Stimulated activated CD8-positive, alpha-beta memory T cell treated with anti-CD3 and anti-CD28 coated beads, Interleukin-4, amount 100 ng/mL, for 4 hours (primary cell): ENCODE results near the gene MALSU1.

ENCODE experiments used
- DNase-seq, 2 donors: peaks; one replicate each; pipeline ENCODE4 v3.0.0-alpha.2; 2020; ENCODE audit warnings: low read depth in 2 of 2, low spot score in 1 of 2

The MALSU1 gene

DNA sequence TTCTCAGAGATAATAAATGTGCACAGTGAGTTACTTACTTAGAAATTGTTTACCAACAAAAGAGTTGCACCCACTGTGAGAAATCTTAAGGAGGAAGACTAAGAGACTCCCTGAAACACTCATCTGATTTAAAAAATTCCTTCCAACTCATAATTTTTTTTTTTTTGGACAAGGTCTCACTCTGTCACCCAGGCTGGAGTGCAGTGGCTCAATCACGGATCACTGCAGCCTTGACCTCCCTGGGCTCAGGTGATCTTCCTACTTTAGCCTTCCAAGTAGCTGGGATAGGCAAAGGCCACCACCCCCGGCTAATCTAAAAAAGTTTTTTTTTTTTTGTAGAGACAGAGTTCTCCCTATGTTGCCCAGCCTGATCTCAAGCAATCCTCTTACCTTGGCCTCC, 36.0 kb downstream of the MALSU1 start:
- no peak for DNase-seq

DNA sequence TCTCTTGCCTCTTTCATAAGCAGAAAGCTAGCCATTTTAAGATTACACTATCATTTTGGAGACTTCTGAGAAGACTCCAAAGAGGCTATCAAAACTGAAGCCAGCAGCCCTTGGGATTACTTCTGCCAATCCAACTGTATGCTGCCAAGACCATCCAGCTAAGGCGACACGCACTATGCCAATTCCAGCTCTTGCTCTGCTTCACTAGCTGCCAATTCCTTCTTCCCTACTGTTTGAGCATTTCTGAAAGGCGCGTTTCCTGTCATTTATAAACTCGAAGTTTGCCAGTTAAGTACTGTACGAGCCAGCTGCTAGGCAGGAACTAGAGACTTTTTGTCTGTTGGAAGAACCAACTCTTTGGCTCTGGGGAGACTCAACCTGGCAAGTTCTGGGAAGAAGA, 36.5 kb downstream of the MALSU1 start:
- no peak for DNase-seq

DNA sequence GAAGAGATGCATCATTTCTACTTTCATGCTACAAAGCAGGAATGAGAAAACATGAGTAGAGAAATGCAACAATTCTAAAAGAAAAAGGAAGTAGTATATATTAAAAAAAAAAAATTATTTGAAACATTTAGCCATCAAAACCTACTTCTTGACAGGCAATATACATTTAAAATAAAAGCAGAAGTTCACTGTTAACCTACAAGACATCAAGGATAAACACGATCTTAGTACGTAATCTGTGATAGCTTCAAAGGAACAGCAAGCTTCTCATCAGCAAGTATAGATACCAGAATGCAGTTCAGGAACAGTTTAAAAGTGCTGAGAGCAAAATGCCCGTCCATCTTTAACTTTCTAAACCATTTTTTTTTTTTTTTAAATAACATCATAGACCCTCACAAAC, 36.9 kb downstream of the MALSU1 start:
- DNase-seq: no peak

DNA sequence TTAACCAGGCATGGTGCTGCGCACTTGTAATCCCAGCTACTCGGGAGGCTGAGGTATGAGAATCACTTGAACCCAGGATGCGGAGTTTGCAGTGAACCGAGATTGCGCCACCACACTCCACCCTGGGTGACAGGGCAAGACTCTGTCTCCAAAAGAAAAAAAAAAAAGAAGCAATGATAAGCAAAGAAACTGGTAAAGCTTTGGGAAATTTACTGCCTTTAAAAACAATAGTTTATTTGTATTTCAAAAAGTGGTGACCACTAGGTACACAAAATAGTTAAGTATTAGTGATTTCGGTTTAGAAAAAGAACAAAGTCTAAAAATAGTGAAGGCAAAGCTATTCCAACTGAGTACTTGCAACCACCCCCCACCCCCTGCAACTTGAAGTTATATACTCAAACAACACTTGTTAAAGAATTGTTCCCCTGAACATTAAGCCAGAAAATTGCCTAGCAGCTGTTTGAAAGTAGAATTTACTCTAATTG, 37.7 kb downstream of the MALSU1 start:
- DNase-seq: no peak

DNA sequence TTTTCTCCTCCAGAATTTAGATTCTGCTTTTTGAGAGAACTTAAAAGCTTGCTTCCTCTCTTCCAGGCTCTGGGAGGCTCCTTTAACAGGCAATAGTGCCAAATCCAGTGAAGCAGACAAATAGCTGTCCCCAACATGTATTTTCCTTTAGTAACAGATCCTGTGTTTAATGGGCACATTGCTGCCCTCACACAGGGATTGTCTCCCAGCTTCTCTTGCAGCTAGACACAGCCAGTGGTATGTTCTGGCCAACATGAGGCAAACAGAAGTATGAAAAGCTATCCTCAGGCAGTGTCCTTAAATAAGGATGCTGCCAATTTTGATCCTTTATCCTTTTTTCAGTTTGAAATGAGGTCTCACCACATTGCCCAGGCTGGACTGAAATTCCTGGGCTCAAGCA, 38.2 kb downstream of the MALSU1 start:
- DNase-seq: no peak

DNA sequence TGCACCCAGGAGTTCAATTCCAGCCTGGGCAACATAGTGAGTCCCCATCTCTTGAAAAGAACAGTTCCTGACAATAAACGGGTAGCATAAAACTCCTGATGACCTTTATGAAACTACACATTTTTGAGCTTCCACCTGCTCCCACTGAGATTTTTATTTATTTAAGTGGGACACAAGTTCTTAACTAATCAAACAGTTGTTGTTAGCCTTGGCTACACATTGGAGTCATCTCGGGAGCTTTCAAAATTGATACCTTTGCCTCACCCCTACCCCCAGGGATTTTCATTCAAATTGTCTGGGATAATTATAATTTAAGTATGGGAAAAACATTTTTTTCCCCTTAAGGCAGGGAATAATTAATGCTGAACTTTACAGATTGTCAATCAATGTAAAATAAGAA, 39.3 kb downstream of the MALSU1 start:
- no peak for DNase-seq

DNA sequence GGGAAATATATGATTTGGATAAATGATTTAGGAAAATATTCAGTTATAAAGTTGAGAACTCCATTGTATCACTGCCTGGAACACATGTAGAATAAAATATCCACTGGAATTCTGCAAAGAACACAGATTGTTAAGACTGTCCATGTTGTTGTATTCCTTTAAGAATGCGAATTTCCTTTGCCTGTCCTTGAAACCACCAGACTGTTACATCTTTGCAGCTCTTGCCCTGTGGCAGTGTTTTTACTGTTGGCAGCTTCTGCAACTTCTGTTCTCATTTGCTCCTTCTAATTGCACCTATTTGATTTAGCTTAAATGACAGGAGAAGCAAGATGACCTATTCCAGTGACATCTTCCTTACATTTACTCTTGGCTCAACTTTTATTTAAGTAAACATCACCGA, 39.7 kb downstream of the MALSU1 start:
- no peak for DNase-seq

DNA sequence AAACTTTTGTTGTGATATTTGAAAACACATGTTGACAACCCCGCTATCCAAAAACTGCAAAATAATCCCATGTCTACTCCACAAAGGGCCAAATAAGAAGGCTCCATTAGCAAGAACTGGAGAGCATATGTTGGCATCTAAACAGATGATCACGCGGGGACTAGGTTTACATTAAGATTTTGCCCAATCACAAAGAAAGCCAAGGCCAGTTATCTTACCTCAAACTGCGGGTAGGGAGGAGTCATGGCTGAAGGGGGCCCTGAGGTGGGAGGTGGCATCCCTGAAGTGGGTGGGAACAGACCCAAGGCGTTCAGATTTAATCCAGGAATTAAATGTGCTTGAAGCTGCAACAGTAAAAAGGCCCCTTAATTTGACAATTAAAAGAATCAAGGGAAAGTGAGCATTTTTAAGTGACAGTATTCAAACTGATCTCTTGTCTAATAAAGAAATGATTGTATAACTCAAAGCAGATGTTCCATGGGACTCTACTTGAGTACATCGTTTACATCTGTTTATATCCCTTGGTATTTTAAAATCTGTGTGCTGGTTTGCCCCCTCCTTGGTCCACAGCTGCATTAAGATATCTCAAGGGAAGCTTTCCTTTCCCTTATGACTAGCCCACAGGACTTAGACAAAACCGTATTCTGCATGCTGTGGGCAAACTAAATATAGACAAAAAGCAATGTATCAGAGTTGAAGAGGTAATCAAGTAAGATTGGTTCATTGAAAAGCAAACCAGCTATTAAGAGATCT, 42.9 kb downstream of the MALSU1 start:
- DNase-seq: no peak

DNA sequence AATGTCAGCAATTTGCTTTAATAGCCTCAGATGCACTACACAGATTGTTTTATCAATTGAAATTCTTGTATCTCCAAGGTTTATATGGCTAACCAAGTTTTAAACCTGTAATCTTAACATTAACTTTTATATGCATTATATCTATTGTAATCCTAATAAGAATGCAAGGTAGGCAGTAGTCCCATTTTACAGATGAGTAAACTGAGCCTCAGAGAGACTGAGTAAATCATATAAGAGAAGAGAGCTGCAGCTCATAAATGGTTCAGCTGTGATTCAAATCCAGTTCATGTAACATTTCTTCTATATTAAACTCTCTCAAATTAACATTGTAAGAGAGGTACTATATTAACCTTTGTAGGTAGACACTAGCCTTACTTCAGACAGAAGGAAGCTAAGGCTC, 44.0 kb downstream of the MALSU1 start:
- no peak for DNase-seq

DNA sequence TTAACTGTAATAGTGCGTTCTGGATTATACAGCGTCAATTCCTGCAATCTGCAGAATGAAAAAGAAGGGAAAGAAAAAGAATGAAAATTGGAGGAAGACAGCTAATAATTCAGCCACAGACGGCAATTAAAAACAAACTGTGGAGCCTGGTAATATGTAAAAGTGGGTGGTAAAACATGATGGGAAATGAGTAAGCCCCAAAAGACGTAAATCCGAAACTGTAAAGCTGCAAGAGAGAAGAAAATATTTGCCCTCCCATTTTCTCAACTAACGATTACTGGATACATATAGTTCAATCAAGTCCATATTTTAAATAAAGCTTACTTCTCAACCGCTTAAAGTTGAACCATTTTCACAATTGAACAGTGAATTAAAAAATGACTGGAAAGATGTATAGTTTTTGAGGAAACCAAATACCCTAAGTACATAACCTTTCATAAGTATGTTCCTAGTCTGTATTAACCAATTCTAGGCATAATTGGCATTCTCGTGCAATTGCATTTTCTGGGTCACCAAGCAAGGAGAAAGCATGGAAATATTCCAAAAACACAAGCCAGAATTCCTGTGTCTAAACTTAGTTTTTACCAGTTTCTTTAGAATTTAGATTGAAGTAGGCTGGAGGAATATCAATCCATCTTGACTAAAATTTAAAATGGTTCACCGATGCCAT, 44.8 kb downstream of the MALSU1 start:
- DNase-seq: no peak

DNA sequence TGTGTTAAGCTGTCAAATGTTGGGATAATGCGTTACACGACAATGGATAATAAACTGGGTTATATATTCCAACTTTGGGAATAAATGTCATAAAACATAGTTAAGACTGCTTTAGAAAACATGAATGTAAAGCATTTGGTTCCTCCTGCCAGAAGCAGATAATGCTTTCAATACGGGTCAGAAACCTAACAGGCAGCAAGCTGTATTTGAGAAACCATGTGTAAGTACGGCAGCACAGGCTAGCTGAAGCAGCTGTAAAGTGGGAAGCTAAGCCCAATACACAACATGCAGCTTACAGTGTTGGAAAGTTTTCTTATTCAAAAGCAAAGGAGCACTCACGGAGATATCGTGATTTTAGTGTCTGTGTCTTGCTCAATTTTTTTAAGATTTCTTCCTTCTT, 46.5 kb downstream of the MALSU1 start:
- DNase-seq: no peak

DNA sequence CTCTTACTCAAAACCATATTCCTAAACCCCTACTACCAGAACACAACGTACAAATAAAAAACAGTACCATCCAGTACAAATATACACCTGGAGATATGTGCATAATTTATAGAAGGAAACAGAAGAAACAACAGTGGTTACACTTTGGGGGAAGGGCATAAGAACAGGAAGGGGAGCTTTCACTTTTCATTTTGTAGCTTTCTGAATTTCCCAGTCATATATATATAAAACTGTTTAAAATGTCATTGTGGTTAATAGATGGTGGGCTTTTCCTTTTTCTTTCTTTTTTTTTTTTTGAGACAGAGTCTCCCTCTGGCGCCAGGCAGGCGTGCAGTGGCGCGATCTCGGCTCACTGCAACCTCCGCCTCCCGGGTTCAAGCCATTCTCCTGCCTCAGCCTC, 47.2 kb downstream of the MALSU1 start:
- no peak for DNase-seq

DNA sequence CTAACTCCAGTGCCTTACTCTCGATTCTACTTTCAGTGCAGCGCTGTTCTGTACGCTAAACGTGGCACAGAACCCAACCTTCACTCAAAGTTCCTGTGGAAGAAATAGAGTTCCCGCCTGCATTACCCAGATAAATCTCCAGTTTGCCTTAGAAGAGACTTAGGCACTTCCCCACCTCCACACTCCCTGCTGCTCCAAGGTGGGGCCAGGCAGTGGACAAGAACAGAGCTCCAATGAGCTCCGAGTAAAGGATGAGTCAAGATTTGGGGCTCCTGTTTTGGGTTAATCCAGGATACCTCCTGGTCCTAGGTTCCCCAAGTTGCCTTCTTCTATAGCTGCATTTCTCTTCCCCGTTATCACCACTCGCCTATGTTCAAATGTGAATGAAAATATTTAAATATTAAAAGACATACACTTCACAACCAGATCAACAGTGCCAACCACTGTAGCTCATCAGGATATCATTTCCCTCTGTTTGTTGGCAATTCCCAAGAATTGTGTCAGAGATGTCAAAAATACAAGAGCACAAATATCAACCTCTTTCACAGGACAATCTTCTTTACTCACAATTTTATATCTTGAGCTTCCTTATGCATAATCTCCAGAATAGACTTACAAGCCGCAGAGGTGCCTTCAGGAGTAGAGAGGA, 48.0 kb downstream of the MALSU1 start:
- no peak for DNase-seq

DNA sequence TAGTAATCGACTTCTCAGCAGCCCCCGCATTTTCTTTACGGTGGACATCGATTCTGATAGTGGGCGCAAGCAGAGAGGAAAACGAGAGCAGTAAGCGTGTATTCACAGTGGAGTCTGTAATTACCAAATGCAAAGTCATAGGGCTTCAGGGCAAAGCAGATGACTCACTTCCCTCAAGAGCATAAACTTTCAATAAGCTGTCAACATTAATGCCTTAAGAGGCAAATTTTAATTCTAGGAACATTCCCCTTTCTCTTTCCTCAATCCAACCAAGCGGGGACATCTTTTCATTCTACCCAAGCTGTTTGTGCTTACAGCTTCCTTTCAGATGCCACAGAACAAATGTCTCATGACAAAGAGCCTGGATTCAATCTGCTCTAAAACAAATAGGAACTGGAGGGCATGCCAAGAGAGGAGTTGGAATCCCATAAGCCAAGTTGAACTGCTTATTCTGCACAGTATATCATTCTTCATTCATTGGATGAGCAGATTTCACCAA, 48.6 kb downstream of the MALSU1 start:
- DNase-seq: no peak

DNA sequence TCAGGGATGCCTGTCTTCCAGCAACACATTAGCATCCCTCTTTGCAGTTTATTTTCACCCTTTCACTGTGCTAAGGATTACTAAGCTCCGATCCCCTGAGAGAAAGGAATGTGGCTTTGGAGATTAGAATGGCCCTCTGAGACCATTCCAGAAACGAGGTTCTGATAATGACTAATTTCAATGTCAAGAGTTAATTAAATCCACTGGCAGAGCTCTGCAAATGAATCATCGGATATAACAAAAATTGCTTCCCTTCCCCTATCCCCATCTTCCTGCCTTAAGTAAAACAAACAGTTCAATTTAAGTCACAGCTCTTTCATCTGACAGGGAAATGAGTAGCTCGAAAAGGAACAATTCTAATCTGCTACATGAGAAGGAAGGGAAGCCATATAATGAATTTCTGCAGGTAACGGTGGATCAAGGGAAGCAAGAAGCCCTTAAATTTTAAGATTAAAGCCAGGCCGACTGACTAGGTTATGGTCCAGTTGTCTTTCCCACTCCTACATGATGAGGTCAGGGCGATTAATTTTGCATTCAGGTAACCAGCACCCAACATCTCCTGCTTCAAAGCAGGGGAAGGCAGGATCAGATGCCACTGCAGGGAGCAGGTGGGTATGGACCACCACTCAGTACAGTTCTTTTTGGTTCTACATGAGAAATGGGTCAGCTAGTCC, 50.5 kb downstream of the MALSU1 start:
- DNase-seq: no peak

DNA sequence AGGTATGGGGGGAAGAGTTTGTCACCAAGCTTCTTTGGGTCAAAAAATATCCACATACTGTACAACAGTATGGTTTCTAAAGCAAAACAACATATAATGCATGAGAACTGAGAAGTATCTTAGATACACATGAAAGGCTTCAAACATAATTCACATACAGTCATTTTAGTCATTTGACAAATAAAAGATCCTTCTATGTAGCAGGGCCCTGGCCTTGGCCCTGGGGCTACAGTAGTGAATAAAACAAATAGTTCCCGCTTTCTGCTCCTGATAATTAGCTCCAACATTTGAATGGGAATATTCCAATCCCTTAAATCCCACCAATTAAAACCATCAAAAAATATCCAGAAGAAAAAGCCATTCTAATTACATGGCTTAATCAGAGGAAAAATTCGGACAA, 51.3 kb downstream of the MALSU1 start:
- no peak for DNase-seq

DNA sequence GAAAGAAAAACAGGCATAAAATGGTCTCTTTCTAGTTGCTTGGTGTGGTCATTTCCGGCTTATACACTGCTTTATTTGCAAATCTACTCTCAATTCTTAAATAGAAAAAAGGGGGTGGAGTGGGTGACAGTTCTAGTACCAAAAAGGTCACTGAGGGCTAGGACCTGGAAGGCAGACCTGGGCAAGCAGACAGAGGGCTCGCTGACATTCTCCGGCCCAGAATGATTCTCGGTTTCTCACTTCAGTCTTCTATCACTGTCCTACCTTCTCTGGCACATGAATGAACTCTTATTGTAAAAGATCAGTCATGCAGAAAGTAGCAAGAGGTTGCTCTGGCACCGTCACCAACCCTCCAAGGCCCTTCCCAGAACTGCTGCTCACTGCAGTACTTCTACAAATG, 54.0 kb downstream of the MALSU1 start:
- DNase-seq: no peak

DNA sequence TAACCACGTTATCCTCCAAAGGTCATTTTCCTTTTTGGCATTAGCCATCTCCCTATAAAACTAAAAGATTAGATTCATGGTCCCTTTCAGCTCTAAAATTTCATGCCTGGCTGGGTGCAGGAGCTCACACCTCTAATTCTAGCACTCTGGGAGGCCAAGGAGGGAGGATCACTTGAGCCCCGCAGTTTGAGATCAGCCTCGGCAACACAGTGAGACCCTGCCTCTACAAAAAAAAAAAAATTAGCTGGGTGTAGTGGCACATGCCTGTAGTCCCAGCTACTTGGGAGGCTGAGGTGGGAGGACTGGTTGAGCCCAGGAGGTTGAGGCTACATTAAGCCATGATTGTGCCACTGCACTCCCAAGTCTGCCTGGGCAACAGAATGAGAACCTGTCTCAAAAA, 57.0 kb downstream of the MALSU1 start:
- no peak for DNase-seq

DNA sequence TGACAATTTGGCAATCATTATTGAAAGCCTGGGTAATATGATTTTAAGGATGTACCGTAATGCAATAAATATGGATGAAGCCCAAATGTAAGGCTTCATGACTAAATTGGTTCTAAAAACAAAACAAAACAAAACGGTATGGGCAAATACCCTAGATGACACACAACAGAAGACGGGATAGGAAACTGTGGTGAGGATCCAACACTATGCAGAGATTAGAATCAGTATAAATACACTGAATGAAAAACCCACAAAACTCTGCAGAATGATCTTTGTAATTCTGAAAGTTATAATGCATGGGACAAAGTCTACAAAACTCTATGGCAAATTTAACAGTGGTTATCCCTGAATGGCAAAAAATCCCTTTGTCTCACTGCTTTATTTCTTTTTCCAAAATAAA, 57.6 kb downstream of the MALSU1 start:
- DNase-seq: no peak

DNA sequence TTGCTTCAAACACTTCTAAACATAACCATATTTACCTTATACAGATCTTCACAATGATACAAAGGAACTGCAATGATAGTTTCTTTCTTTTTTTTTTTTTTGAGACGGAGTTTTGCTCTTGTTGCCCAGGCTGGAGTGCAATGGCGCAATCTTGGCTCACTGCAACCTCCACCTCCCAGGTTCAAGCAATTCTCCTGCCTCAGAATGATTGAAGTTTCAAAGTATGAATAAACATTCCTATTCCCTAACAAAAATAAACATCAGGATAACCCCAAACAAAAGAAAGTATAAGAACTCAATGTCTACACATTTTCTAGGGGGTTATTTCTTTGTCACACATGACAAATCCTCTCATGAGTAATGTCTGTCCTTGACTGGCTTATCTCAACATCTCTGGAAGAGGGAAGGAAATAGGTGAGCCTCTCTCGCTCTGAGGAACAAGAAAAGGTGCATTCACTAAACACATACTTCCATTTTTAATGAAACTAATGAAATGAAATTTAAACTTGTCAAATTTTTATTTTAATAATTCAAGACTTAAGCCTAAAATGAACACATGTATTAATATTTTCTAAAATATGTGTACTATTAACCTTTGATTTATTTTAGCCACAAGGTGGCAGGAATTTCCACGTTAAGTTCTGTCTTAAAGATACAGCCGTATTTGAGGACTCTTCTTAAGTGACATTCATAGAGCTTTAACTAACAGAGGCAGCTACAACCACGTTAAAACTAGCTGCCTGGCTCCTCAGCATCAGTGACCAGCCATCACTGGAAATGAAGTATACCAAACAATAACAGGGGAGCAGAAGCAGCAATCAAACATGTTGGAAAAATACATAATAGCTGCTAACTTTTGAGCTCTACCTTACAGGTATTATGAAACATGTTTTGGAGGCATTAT, 58.3 kb downstream of the MALSU1 start:
- DNase-seq: no peak
